Trophoblast cell (in vitro differentiated cells and primary cell): Measurements from ENCODE around the gene LKAAEAR1.
A peak's percentile ranks its signal among the peaks of the same experiment; 100 is the strongest.

Source experiments
- DNase-seq, 2 donors: peaks; one replicate each; pipeline ENCODE4 v3.0.0-alpha.2; 2016
- H2AFZ ChIP-seq: 2 replicates; pipeline ENCODE4 v1.6.1; 2013; ENCODE audit warnings: low read length, moderate library complexity, mild to moderate bottlenecking; ENCODE audit not compliant: insufficient read depth, poor library complexity
- H2AK5ac ChIP-seq: 2 replicates; pipeline ENCODE4 v1.6.1; 2013; ENCODE audit warnings: mild to moderate bottlenecking, low read length
- H2BK120ac ChIP-seq: 2 replicates; pipeline ENCODE4 v1.6.1; 2013; ENCODE audit warnings: low read length, mild to moderate bottlenecking, moderate library complexity; ENCODE audit not compliant: insufficient read depth, poor library complexity
- H2BK12ac ChIP-seq: 2 replicates; pipeline ENCODE4 v1.6.1; 2013; ENCODE audit warnings: mild to moderate bottlenecking, low read length, moderate library complexity
- H2BK5ac ChIP-seq: 2 replicates; pipeline ENCODE4 v1.6.1; 2013; ENCODE audit warnings: low read length, low read depth, moderate library complexity, mild to moderate bottlenecking; ENCODE audit not compliant: poor library complexity
- H3K14ac ChIP-seq: 2 replicates; pipeline ENCODE4 v1.6.1; 2013; ENCODE audit warnings: mild to moderate bottlenecking, low read length
- H3K18ac ChIP-seq: 2 replicates; pipeline ENCODE4 v1.6.1; 2013; ENCODE audit warnings: mild to moderate bottlenecking, low read length
- H3K23ac ChIP-seq: 2 replicates; pipeline ENCODE4 v1.6.1; 2013; ENCODE audit warnings: low read length
- H3K27ac ChIP-seq: 2 replicates; pipeline ENCODE4 v1.5.1; 2013; ENCODE audit warnings: low read depth, mild to moderate bottlenecking, inconsistent platforms, low read length, moderate library complexity
- H3K27me3 ChIP-seq: 2 replicates; pipeline ENCODE4 v1.6.1; 2013; ENCODE audit warnings: inconsistent platforms, mild to moderate bottlenecking, low read length, moderate library complexity; ENCODE audit not compliant: insufficient read depth
- H3K36me3 ChIP-seq, 2 experiments: 1 replicate in 1 of 2; 2 replicates in 1 of 2; pipeline ENCODE4 v1.6.1; 2013; ENCODE audit warnings: low read length in 2 of 2, mild to moderate bottlenecking in 2 of 2, moderate library complexity in 1 of 2; ENCODE audit not compliant: insufficient read depth in 2 of 2, control insufficient read depth in 1 of 2
- H3K4ac ChIP-seq: 2 replicates; pipeline ENCODE4 v1.6.1; 2013; ENCODE audit warnings: low read depth, mild to moderate bottlenecking, low read length, moderate library complexity
- H3K4me1 ChIP-seq, 2 experiments: 1 replicate in 1 of 2; 2 replicates in 1 of 2; pipeline ENCODE4 v1.6.1; 2013; ENCODE audit warnings: low read length in 2 of 2, mild to moderate bottlenecking in 2 of 2, moderate library complexity in 1 of 2; ENCODE audit not compliant: insufficient read depth in 2 of 2, control insufficient read depth in 1 of 2
- H3K4me2 ChIP-seq: 2 replicates; pipeline ENCODE4 v1.6.1; 2013; ENCODE audit warnings: inconsistent platforms, mild to moderate bottlenecking, low read length, moderate library complexity
- H3K4me3 ChIP-seq: 2 replicates; pipeline ENCODE4 v1.5.1; 2013; ENCODE audit warnings: mild to moderate bottlenecking, low read depth, low read length, inconsistent platforms
- H3K79me1 ChIP-seq: one replicate; pipeline ENCODE4 v1.6.1; 2013; ENCODE audit warnings: low read length
- H3K79me2 ChIP-seq: 2 replicates; pipeline ENCODE4 v1.6.1; 2013; ENCODE audit warnings: low read length, mild to moderate bottlenecking; ENCODE audit not compliant: control insufficient read depth, insufficient read depth, poor library complexity
- H3K9ac ChIP-seq: 2 replicates; pipeline ENCODE4 v1.6.1; 2013; ENCODE audit warnings: mild to moderate bottlenecking, low read length
- H3K9me3 ChIP-seq: 2 replicates; pipeline ENCODE4 v1.6.1; 2013; ENCODE audit warnings: low read depth, mild to moderate bottlenecking, control low read depth, inconsistent platforms, low read length; ENCODE audit not compliant: insufficient read depth
- H4K12ac ChIP-seq: 2 replicates; pipeline ENCODE4 v1.6.1; 2013; ENCODE audit warnings: low read depth, mild to moderate bottlenecking, low read length, moderate library complexity
- H4K8ac ChIP-seq: 2 replicates; pipeline ENCODE4 v1.6.1; 2013; ENCODE audit warnings: low read depth, mild to moderate bottlenecking, low read length, moderate library complexity
- H4K91ac ChIP-seq: one replicate; pipeline ENCODE4 v1.6.1; 2013; ENCODE audit warnings: low read depth, mild to moderate bottlenecking, low read length, moderate library complexity
- WGBS: extraction: QIAGEN DNeasy Blood & Tissue Kit; methylation state at CpG from one replicate; pipeline ENCODE4 v1.1.7; 2013; ENCODE audit warnings: missing lambda C conversion rate; ENCODE audit not compliant: insufficient read length, insufficient coverage; ENCODE audit errors: extremely low coverage; 5-methylcytosine and 5-hydroxymethylcytosine counted together

The LKAAEAR1 gene

DNA sequence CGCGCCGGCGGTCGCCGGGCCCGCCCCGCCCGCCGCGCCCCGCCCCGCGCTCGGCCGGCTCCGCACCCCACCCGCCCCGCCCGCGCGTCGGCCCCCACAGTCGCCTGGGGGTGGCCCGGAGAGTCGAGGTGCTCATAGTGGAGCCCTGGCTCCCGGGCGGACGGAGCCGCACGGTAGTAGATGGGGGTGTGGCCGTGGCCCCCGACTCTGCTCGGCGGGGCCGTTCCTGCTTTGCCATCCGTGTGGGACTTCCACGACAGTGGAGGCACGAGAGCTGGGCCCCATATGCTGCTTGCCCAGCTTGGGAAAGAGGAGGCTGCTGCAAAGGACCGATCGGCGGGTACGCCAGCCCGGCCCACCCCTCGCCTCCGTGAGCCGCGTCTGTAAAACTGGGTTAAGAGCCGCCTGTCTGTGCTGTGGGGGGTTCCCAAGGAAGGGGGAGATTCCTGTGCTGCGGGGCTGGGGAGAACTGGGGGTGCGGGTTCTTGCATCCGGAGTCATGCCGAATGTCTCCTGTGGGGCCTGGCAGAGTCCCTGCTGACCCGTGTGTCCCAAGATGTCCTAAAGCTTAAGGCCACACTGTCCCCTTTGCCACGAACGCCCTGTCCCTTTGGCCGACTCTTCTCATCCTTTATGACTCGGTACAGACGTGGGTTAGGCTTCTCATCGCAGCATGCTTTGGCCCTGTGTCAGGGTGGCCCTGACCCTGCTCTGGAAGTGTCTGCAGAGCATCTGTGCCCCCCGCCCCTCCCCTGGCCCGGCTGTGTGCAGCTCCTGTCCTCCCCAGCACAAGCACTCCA lies 4.0 kb downstream of the LKAAEAR1 start, which contains the start of gene OPRL1:
TSS of gene OPRL1 (plus strand) at position 70 of the 800 bp plus-strand sequence. CDS start 12,639 bp downstream, outside the sequence.
- no CpG with 5 or more reads among the region's 62 CpGs for WGBS
- peak within 1 kb of the TSS; percentile 47 for H2BK12ac ChIP-seq
- peak within 1 kb of the TSS; percentile 71 for H3K4me3 ChIP-seq
- H4K8ac ChIP-seq, result peak within 1 kb of the TSS; percentile 97
- peaks cover 11% of the 10 kb centered on the region for H3K79me1 ChIP-seq
- peak within 1 kb of the TSS; percentile 75 for H2AK5ac ChIP-seq
- H3K4me1 ChIP-seq, result peaks cover 14 to 25% of the 10 kb centered on the region in 2 experiments
- H4K91ac ChIP-seq, result peak within 1 kb of the TSS; percentile 94
- H3K27ac ChIP-seq, result no peak within 1 kb of the TSS
- peak within 1 kb of the TSS; percentile 72 for H3K4me2 ChIP-seq
- H3K18ac ChIP-seq, result peak within 1 kb of the TSS; percentile 84
- H3K79me2 ChIP-seq, result peaks cover 10% of the 10 kb centered on the region
- H2BK5ac ChIP-seq, result peak within 1 kb of the TSS; percentile 49
- peaks cover 23% of the 10 kb centered on the region for H3K27me3 ChIP-seq
- peak within 1 kb of the TSS; percentile 65 for H3K4ac ChIP-seq
- H4K12ac ChIP-seq, result peak within 1 kb of the TSS; percentile 96
- peak within 1 kb of the TSS; percentile 83 for H2BK120ac ChIP-seq
- peak within 1 kb of the TSS; percentile 92 for H2AFZ ChIP-seq
- peak within 1 kb of the TSS; percentile 84 for H3K9ac ChIP-seq
- DNase-seq, result no peak
- peak within 1 kb of the TSS; percentile 91 for H3K14ac ChIP-seq
- H3K9me3 ChIP-seq, result no peaks in the 10 kb centered on the region
- H3K23ac ChIP-seq, result no peak within 1 kb of the TSS
- H3K36me3 ChIP-seq, result peaks cover 0 to under 1% of the 10 kb centered on the region in 2 experiments

DNA sequence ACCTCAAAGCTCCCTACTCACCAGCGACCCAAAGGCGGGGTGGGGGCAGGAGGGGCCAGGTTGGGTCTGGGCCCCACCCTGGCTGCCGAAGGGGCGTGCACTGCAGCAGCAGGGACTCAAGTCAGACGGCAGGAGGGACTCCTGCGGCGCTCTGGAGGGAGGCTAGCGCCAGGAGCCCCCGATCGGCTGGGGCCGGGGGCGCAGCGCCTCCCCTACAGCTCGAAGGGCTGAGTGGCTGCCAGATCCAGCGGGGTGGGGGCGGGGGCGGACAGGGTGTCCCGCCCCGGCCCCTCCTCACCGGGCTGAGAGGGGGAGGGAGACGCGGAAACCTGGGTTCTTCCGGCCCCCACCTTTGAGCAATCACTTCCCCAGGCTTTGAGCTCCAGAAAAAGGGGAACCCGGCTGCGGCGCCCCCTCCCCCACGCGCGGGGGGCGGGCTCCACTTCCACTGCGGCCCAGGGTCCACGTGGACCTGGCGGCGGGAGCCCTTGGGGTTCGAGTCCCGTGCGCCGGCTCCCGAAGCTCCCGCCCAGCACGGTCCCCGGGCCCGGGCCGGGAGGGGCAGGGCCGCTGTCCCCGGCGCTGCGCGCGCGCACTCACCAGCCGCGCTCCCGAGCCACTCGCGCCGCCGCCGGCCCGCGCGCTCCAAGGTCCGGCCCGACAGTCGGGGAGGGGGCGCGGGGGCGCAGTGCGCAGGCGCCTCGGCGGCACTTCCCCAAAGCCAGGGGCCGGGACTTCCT lies 4.8 kb downstream of the LKAAEAR1 start, which contains the start of gene RGS19:
TSS of gene RGS19 (minus strand) at position 246 of the 740 bp plus-strand sequence. CDS start 2,632 bp downstream, outside the sequence.
- H4K12ac ChIP-seq, result peak within 1 kb of the TSS; percentile 96
- peaks cover 15% of the 10 kb centered on the region for H3K27me3 ChIP-seq
- H3K36me3 ChIP-seq, result peaks cover 4 to 7% of the 10 kb centered on the region in 2 experiments
- H2AFZ ChIP-seq, result peak within 1 kb of the TSS; percentile 92
- peak within 1 kb of the TSS; percentile 49 for H2BK5ac ChIP-seq
- peak within 1 kb of the TSS; percentile 84 for H3K9ac ChIP-seq
- H3K79me1 ChIP-seq, result peaks cover 11% of the 10 kb centered on the region
- H3K18ac ChIP-seq, result peak within 1 kb of the TSS; percentile 84
- no peak within 1 kb of the TSS for H3K27ac ChIP-seq
- peak in 1 of 2 donors; percentile 48 for DNase-seq
- peak within 1 kb of the TSS; percentile 71 for H3K4me3 ChIP-seq
- H3K79me2 ChIP-seq, result peaks cover 10% of the 10 kb centered on the region
- H2AK5ac ChIP-seq, result peak within 1 kb of the TSS; percentile 75
- H2BK12ac ChIP-seq, result peak within 1 kb of the TSS; percentile 47
- peak within 1 kb of the TSS; percentile 91 for H3K14ac ChIP-seq
- no peaks in the 10 kb centered on the region for H3K9me3 ChIP-seq
- peak within 1 kb of the TSS; percentile 83 for H2BK120ac ChIP-seq
- no CpG with 5 or more reads among the region's 73 CpGs for WGBS
- peak within 1 kb of the TSS; percentile 97 for H4K8ac ChIP-seq
- peaks cover 14 to 23% of the 10 kb centered on the region in 2 experiments for H3K4me1 ChIP-seq
- peak within 1 kb of the TSS; percentile 65 for H3K4ac ChIP-seq
- H3K4me2 ChIP-seq, result peak within 1 kb of the TSS; percentile 72
- no peak within 1 kb of the TSS for H3K23ac ChIP-seq
- H4K91ac ChIP-seq, result peak within 1 kb of the TSS; percentile 94

DNA sequence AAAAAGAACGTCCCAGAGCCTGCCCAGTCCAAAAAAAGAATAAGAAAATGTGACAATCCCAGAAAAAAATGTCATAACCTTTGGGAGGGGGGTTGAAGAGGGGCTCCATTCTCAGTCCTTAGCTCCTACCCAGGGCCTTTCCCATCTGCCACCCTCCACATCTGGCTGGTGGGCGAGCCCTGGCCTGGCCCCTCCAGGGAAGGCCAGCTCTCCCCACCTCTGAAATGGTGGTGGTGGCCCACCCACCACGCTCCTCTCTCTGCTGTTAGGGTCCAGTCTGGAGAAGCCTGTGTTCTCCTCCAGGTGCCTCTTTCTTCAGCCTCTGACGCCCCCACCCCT lies 5.3 kb downstream of the LKAAEAR1 start:
- H3K4me2 ChIP-seq, result peak overlapping the region; percentile 71
- H4K91ac ChIP-seq, result peak overlapping the region; percentile 90
- H2BK5ac ChIP-seq, result no peak overlapping the region
- no peaks in the 10 kb centered on the region for H3K9me3 ChIP-seq
- H3K79me1 ChIP-seq, result peaks cover 11% of the 10 kb centered on the region
- peak overlapping the region; percentile 4 for H3K9ac ChIP-seq
- H4K8ac ChIP-seq, result peak overlapping the region; percentile 80
- H3K18ac ChIP-seq, result peak overlapping the region; percentile 55
- H2AK5ac ChIP-seq, result peak overlapping the region; percentile 45
- H3K27ac ChIP-seq, result no peak overlapping the region
- no peak overlapping the region for H2AFZ ChIP-seq
- H2BK12ac ChIP-seq, result no peak overlapping the region
- H3K27me3 ChIP-seq, result peaks cover 10% of the 10 kb centered on the region
- peaks cover 11 to 23% of the 10 kb centered on the region in 2 experiments for H3K4me1 ChIP-seq
- no peak overlapping the region for H3K23ac ChIP-seq
- H3K14ac ChIP-seq, result peak overlapping the region; percentile 76
- peaks cover 10% of the 10 kb centered on the region for H3K79me2 ChIP-seq
- peak overlapping the region; percentile 19 for H3K4ac ChIP-seq
- no peak overlapping the region for H2BK120ac ChIP-seq
- H3K4me3 ChIP-seq, result peak overlapping the region; percentile 71
- WGBS, result no CpG with 5 or more reads among the region's 4 CpGs
- no peak for DNase-seq
- H3K36me3 ChIP-seq, result peaks cover 9 to 12% of the 10 kb centered on the region in 2 experiments
- H4K12ac ChIP-seq, result peak overlapping the region; percentile 76

DNA sequence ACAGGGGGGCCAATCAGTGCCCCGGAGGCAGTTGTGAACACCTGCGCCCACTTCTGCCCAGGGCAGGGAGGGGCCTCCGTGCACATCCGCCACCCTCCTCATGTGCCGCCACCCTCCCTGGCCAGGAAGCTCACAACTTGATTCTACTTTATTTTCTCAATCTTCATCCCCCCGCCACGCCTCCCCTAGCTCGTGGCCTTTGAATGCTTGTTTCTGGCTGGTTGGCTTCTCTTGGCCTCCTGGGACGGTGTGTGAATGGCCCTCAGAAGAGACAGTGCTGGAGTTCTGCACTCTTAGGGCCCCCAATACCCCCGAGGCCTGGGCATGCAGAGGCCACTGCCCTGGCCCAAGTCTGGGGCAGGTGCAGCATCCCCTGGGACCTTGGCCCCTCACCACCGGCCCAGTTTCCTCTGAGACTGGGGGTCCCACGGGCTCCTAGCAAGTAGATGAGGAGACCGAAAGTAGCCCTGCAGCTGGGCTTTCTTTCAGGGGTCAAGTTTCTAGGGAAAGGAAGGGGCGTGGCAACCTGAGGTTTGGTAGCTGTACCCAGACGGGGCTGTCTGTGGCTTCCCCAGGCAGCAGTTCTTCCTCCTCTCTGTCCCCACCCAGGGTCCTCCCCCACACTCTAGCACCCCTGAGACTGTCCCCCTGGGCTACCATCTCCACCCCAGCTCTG lies 6.2 kb downstream of the LKAAEAR1 start:
- no peak overlapping the region for H2BK120ac ChIP-seq
- H3K27ac ChIP-seq, result no peak overlapping the region
- no peak overlapping the region for H3K23ac ChIP-seq
- H3K4me2 ChIP-seq, result no peak overlapping the region
- DNase-seq, result no peak
- H3K18ac ChIP-seq, result no peak overlapping the region
- H2AK5ac ChIP-seq, result no peak overlapping the region
- H3K9me3 ChIP-seq, result no peaks in the 10 kb centered on the region
- peaks cover 10% of the 10 kb centered on the region for H3K79me2 ChIP-seq
- H3K36me3 ChIP-seq, result peaks cover 14 to 20% of the 10 kb centered on the region in 2 experiments
- no peak overlapping the region for H4K8ac ChIP-seq
- no peak overlapping the region for H2BK12ac ChIP-seq
- H2BK5ac ChIP-seq, result no peak overlapping the region
- H3K4me3 ChIP-seq, result no peak overlapping the region
- H3K27me3 ChIP-seq, result peaks cover 5% of the 10 kb centered on the region
- peaks cover 11% of the 10 kb centered on the region for H3K79me1 ChIP-seq
- H3K4ac ChIP-seq, result no peak overlapping the region
- no CpG with 5 or more reads among the region's 15 CpGs for WGBS
- H3K9ac ChIP-seq, result no peak overlapping the region
- no peak overlapping the region for H2AFZ ChIP-seq
- peaks cover 4 to 19% of the 10 kb centered on the region in 2 experiments for H3K4me1 ChIP-seq
- H4K12ac ChIP-seq, result no peak overlapping the region
- no peak overlapping the region for H4K91ac ChIP-seq
- H3K14ac ChIP-seq, result no peak overlapping the region
